NCI-H82 (cell line): ENCODE data around the gene USP32.
"Not testable (repeated sequence)": the region's sequence is repeated elsewhere in the genome, so short reads cannot be mapped to it uniquely, and the experiment has no call there.

Experiments used
- DNase-seq: peaks from one replicate; lab custom pipeline; 2025; lab: John Stamatoyannopoulos, UW

The USP32 gene

DNA sequence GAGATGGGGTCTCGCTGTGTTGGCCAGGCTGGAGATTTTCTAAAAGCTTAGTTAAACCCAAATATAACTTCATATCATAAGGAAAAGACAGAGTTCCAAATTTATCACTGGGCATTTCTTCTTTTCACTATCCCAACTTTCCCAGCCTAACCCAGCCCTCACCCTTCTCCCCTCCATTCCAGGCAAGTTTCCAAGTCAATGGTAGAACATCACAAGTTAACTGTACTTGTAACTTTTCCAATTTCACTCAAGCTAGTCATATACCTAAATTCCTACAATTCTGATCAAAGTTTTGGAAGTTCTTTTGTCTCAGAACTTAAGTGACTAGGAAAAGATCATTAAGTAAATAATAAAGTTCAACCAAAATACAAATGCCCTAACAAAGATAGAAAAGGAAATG is 61.2 kb downstream of the USP32 start:
- no peak for DNase-seq

DNA sequence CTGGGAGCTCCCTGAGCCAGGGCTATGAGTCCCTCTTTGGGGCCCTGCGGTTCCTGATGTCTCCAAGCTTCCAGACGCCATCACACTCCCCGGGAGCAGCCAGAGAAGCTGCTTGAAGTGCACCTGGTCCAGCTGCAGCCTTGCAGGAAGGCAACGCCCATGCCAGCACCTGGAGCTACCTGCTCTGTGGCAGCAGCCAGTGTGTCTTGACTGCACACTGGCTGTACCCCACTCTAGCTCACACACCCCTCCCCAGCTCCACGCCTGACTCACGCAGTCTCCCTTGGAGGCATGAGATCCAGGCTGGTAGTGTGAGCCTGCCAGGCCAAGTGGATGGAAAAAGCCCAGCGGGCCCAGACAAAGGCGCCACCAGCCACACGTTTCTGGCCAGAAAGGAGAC is 63.3 kb downstream of the USP32 start:
- DNase-seq = no peak

DNA sequence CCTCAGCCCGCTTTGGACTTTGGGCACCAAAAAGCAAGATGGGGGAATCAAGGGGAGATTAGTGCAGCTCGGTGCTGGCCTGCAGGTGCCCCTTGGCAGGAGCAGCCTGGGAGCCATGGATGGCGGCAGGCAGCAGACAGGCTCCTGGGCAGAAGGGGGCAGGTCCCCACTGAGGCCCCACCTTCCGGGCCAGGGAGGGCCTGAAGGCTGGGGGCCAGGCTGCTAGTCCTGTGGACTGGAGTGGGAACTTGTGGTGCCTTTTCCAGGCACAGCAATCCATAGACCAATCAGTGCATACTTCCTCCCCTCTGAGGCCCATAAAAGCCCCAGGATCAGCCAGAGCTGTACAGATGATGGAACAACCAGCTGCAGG is 64.0 kb downstream of the USP32 start:
- DNase-seq = no peak

DNA sequence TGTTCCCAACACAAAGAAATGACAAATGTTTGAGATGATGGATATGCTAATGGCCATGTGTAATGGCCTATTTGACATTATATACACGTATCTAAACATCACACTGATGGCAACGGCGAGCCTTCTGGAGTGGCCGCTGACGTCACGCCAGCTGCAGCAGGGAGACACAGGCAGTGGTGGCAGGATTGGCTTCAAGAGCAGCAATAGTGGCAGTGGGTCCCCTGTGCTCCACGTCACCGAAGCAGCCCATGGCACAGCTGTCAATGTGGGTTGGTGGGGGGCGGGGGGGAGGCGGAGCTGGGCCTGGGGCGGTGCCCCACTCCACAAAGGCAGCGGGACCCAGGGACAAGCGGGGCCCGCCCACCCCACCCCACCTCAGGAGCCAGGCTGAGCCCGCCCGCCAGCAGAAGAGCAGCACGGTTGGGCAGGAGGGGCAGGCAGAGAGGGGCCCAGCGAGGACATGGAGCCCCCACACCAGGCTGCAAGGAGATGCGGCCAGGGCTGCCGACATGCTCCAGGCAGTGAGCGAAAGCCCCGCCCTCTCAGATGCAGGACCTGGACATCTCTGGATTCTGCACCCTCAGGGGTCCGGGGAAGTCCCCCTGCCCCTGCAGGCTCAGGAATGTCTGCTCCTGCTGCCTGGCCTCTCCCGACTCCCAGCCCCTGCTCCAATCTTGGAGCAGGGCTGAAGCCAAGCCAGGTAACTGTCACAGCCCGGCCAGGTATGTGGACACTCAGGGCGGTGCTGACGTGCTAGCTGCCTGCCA is 64.6 kb downstream of the USP32 start:
- no peak for DNase-seq

DNA sequence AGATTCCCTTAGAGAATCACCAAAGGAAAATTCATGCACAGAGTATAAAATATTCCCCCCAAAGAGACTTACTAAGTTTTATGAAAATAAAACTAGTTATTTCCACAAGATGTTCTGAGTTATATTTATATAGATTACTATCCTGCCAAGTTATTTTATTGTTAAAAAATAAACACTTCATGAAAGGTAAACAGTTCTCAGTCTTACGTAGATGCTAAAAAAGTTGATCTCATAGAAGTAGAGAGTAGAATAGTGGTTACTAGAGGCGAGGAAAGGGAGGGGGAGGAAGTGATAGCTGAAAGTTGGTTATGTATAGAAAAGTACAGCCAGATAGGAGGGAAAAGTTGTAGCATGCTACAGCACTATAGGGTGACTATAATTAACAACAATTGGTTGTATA is 65.2 kb downstream of the USP32 start:
- DNase-seq = no peak

DNA sequence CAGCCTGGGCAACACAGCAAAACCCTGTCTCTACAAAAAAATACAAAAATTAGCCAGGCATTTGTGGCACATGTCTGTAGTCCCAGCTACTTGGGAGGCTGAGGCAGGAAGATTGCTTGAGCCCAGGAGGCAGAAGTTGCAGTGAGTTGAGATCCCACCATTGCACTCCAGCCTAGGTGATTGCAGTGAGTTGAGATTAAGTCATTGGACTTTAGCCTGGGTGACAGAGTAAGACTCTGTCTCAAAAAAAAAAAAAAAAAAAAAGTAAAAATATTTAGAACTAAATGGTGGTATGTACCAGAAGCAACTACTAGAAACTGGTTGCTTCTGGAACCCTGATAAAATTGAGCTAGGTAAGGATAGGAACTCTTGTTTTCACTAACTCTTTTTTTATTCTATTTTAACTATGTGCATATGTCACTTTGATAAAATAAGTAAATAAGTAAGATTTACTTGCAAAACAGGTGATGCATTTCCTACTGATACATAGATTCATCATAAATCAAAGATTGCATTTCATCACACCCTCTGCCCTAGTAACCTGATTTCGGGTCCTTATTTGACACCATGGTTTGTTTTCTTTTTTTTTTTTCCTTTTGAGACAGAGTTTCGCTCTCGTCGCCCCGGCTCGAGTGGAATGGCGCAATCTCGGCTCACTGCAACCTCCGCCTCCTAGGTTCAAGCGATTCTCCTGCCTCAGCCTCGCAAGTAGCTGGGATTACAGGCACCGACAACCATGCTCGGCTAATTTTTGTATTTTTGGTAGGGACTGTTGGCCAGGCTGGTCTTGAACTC is 66.0 kb downstream of the USP32 start:
- DNase-seq = no peak

DNA sequence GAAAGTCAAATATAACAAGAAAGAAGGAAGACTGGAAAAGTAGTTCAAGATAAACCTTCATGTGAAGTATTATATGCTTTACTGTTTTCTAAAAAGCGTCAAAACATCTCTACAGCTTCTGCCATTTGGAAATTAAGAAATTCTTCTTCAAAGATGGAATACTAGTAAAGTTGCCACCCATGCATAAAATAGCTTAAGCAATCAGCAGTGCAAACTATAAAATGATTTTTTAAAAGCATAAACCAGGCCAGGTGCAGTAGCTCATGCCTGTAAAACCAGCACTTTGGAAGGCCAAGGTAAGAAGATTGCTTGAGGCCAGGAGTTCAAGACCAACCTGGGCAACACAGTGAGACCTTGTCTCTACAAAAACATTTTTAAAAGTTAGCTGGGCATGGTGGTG is 68.2 kb downstream of the USP32 start:
- DNase-seq = no peak

DNA sequence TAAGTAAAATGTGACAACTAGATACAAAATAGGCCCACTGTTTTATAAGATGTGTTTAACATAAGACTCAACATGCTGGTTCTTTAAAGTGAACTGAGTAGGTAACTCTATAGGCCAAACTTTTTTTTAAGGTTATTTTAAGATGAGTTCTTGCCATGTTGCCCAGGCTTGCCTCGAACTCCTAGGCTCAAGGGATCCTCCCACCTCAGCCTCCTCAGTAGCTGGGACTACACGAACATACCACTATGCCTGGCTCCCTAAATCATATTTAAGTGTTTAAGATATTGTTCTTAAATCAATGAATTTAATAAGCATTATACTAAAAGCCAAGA is 69.9 kb downstream of the USP32 start:
- no peak for DNase-seq

DNA sequence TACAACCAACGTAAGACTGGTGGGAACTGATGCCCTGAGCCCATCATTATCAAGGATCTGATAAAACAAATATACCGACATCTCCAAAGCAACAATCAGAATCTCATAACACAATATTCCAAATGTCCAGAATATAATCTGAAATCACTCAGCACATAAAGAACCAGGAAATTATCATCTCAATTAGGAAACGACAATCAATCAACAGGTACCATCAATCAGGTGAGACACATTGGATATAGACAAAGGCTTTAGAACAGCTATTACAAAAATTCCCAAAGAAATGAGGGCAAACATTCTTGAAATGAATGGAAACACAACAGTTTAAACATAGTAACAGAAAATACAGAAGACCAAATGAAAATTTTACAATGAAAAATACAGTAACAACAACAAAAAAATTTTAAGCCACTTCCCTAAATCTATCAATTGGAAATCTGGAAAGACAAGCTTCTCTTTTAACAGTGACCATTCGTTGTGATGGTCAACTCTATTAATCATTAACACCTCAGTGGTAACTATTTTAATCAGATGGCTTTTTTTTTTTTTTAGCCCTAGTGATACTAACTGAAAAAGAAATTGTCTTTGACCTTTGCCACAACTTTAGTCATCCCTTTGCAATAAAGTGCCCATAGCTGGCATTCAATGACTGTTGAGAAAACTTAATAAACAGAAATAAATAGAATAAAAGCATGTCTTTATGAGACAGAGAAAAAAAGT is 70.4 kb downstream of the USP32 start:
- no peak for DNase-seq

DNA sequence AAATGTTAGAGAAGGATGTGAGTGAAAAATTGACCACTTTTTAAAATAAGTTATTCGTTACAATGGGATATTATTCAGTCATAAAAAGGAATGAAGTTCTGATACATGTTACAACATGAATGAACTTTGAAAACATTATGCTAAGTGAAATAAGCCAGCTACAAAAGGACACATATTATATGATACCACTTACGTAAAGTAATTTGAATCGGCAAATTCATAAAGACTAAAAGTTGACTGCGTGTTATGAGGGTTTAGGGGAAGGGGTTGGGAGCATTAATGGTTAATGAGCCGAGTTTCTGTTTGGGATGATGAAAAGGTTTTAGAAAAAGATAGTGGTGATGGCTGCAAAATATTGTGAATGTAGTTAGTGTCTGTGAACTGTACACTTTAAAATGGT is 73.1 kb downstream of the USP32 start:
- DNase-seq = no peak

DNA sequence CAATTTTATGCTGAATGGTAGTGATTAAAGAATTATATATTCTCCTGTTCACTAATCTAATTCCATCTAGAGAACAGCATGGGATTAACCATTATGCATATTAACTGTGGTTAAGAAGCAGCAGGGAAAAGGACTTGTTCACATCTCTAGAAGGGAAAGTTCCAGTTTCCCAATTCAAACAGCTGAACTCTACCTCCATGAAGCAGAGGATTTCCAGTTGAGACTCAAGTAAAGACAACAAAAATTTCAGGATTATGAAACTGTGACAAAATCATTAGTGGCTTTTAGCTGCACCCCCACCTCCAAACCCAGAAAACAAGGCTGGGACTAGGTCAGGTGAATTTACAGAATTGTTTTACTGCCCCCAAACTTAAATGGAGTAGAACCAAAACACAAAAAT is 73.6 kb downstream of the USP32 start:
- DNase-seq = peak; percentile 83

DNA sequence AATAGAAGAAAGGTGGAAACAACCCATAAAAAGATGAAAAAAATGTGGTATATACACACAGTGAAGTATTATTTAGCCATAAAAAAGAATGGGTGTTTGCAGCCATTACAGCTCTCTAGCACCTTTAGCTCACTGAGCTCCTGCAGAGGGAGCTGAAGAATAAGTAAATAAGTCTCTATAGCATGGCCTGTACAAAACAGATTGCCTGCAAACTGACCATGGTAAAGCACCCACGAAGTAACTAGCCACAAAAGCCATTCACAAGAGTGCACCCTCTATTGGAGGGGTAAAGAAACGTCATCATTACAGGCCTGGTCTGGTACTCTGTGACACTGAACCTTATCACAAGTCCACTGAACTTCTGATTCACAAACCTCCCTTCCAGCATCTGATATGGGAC is 76.3 kb downstream of the USP32 start:
- DNase-seq = peak; percentile 35

DNA sequence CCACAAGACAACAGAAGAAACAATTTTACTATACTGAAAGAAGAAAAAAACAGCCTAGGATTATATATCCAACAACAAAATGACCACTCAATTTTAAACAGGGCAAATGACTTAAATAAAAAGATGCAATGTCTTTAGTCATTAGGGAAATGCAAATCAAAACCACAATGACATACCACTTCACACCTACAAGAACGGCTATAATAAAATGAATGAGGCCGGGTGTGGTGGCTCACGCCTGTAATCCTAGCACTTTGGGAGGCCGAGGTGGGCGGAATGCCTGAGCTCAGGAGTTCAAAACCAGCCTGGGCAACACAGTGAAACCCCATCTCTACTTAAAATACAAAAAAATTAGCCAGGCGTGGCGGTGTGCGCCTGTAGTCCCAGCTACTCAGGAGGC is 77.0 kb downstream of the USP32 start:
- DNase-seq = not testable (repeated sequence)

DNA sequence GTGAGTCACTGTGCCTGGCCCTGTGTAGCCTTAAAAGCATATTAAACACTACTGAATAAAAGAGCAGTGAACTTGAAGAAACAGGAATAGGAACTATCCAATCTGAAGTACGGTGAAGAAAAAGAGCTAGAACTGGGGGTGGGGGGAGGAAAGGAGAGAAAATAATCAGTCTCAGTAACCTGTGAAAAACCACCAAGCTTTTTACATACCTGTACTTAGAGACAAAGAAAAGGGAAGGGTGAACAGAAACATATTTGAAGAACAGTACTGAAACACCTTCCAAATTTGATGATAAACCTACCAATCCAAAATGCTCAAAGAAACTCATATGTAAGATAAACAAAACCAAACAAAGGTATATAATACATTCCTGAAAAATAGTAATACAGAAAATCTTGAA is 77.5 kb downstream of the USP32 start:
- DNase-seq = no peak

DNA sequence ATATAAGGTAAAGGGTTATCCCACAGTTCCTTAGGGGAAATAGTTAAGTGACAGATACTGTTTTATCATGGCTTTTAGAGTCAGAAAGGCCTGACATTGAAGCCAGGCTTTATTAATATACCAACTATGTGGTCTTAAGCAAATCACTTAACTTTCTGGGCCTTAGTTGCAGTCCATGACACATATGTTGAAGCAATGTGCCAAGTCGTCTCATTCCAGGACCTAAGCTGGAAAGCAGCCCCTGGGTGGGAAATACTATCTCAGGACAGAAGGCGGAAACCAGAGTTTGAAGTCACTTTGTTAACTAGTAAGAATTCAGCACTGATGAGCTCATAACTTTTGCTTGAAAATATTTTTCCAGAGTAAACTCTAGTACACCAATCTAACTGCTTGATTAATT is 80.0 kb downstream of the USP32 start:
- no peak for DNase-seq

DNA sequence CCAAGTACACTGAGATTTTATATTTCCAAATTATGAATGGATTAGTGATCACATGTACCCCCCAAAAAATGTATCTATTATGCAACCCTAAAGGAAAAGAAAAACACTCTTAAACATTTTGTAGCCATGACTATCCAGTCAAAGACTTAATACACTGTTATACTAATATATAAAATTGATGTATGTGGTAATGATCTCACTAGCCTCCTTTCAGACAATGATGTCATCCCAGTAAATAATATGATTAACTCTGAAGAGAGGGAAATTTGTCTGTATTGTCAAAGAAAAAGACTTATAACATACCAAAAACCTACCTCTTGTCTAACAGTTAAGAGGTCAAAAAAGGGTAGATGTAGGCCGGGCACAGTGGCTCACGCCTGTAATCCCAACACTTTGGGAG is 80.7 kb downstream of the USP32 start:
- no peak for DNase-seq

DNA sequence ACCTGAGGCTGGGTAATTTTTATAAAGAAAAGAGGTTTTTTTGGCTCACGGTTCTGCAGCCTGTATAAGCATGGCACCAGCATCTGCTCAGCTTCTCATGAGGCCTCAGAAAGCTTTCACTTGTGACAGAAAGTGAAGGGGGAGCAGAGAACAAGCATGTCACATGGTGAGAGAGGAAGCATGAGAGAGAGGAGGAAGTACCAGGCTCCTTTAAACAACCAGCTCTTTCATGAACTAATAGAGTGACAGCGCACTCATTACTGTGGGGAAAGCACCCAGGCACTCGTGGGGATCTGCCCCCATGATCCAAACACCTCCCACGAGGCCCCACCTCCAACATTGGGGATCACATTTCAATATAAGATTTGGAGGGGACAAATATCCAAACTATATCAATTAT is 86.8 kb downstream of the USP32 start:
- DNase-seq = no peak

DNA sequence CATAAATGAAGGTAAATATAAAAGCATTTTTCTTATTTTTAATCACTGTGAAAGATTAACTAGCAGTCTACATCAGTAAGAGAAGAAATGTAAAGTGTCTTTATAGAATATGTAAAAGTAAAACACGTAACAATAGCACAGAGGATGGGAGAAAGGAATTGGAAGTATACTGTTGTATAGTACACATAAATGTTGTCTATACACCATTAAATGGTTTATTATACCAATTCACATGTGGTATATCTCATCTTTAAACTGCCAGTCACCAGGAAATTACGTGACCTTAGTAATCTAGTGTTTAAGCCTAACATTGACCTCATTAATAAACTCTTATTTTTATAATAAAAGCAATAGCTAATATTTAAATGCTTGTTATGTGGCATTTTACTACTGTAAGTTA is 87.4 kb downstream of the USP32 start:
- DNase-seq = no peak

DNA sequence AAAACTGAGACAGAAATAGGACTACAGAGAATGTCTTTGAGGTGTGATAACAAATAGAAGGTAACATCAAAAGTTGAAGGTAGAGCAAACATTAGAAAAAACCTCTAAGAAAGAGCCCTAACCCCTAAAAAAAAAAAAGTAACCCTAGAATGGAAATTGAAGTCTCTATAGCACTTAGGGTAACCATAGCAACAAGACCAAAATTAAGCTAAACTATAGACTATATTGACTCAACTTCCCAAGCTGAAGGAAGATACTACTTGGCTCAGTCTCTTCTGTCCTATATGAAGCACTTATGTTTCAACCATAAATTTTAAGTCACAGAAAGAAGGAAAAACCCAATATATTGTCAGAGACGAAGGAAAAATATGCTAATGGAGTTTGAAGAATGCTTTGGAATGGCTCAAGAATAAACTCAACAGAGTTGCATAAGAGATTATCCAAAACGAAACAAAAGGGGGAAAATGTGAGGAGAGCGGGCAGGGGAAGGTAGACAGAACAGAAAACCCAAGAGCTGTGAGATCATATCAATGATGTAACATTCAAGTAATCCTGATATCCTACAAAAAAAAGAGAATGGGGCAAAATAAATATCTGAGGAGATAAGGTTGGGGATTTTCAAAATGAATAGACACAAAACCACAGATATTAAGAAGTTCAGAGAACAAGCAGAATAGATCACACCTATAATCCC is 88.4 kb downstream of the USP32 start:
- no peak for DNase-seq

DNA sequence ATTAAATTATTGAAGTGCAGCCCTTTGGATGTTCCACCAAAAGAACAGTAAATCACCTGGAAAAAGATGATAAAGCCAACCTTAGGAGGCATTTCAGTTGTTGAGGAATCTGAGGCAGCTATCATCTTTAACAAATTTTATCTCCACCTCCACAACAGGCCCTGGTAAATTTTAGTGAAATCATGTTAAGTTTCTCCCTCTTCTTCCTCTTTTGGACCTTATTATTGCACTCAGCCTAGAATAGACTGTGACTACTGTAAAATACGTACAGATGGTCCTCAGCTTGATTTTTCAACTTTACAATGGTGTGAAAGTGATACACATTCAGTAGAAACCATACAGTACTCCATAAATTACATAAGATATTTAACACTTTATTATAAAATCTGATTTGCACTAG is 90.3 kb downstream of the USP32 start:
- no peak for DNase-seq

DNA sequence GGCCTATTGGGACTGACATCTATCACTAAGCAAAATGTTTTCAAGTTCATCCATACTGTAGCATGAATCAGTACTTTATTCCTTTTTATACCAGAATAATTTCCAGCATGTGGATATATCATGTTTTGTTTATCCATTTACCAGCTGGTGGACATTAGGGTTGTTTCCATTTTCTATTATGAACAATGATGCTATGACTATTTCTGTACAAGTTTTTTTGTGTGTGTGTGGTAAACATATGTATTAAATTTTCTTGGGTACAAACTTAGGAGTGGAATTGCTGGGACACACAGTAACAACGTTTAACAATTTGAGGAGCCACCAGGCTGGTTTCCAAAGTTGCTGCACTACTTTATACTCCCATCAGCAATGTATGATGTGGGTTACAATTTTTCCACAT is 91.0 kb downstream of the USP32 start:
- DNase-seq = no peak

DNA sequence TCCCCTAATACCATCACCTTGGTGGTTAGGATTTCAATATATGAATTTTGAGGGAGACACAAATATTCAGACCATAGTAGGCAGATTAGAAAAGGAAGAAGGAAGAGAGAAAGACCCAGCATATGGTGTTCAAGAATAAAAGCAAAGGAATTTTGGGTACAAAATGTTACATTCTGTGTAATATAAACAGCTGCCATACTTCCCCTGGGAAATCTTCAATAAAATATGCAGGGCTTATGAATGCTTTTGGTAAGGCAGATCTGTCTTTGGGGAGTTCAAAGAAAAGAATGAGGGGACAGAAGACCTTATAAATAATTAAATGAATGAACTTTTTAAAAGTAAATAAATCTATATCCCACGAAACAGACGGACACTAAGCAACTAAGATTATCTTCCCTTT is 91.9 kb downstream of the USP32 start:
- DNase-seq = no peak
